Cerebellar cortex (tissue), 1 donor: ENCODE data around the gene PITPNM3.

Experiments
- DNase-seq: peaks from one replicate; pipeline ENCODE4 v3.0.0-alpha.2; 2015; ENCODE audit warnings: low spot score

PITPNM3 gene

GRCh38 chr17:6402258-6402657, 154.1 kb downstream of the PITPNM3 start:
- DNase-seq: no peak
